HFFc6 (cell line): ENCODE measurements around the gene SETD1A. TPM values are rescaled to one million over a fixed set of nuclear protein-coding genes. Genes with fewer than 3 reads are reported as not detected.

ENCODE experiments used
- DNase-seq: peaks from one replicate; pipeline ENCODE4 v3.0.0-alpha.2; 2018
- H3K27ac Mint-ChIP-seq: 2 replicates; pipeline ENCODE4 v1.8.0; 2020; ENCODE audit warnings: mild to moderate bottlenecking, mixed read lengths
- H3K27me3 Mint-ChIP-seq: 2 replicates; pipeline ENCODE4 v1.8.0; 2021; ENCODE audit warnings: mild to moderate bottlenecking, moderate library complexity, mixed read lengths; ENCODE audit not compliant: insufficient read depth
- H3K36me3 Mint-ChIP-seq: 2 replicates; pipeline ENCODE4 v1.8.0; 2021; ENCODE audit warnings: low read depth, mixed read lengths
- H3K4me1 Mint-ChIP-seq: 2 replicates; pipeline ENCODE4 v1.8.0; 2020; ENCODE audit warnings: low read depth, mixed read lengths
- H3K4me3 Mint-ChIP-seq: 2 replicates; pipeline ENCODE4 v1.8.0; 2020; ENCODE audit warnings: mild to moderate bottlenecking, moderate library complexity, mixed read lengths
- H3K9me3 Mint-ChIP-seq: 2 replicates; pipeline ENCODE4 v1.8.0; 2020; ENCODE audit warnings: mild to moderate bottlenecking, mixed read lengths
- CTCF ChIP-seq: fragments of 200-600 bp; sonication (generic); IDR thresholded peaks from 2 replicates; pipeline ENCODE4 v1.5.0; 2021; ENCODE audit warnings: antibody characterized with exemption, mild to moderate bottlenecking
- total RNA-seq, 6 experiments: library from RNA; stranded (reverse); fragmentation: NEBNext Ultra II Directional; extraction: Animal tissue kit (Norgen Biotek cat#: 25700); gene quantifications; 2 replicates in 1 of 6; 3 replicates in 5 of 6; pipeline ENCODE4 v1.2.3, GENCODE V29; 2021

SETD1A gene
- total RNA-seq, 6 experiments from 2014 or later = 13.4 to 15.8 (median 14.4) TPM

- Mint-ChIP-seq H3K36me3 (peaks cover 6% of the 10 kb centered on the region; the same call in 1 of the 2 replicates), H3K27ac (no peak overlapping the region), H3K9me3 (no peaks in the 10 kb centered on the region), H3K4me1 (peaks cover 44% of the 10 kb centered on the region), H3K27me3 (no peaks in the 10 kb centered on the region; the same call in none of the 2 replicates), H3K4me3 (no peak overlapping the region)
- no peak for TF ChIP-seq CTCF
- DNase-seq = no peak
Observed at GRCh38 chr16:31001507-31002249, 44.1 kb downstream of the SETD1A start.

GRCh38 chr16:31002250-31002700 is 44.7 kb downstream of the SETD1A start:
- H3K27me3 Mint-ChIP-seq = no peaks in the 10 kb centered on the region; the same call in none of the 2 replicates
- H3K9me3 Mint-ChIP-seq = no peaks in the 10 kb centered on the region
- no peak overlapping the region for H3K4me3 Mint-ChIP-seq
- no peak for TF ChIP-seq CTCF
- DNase-seq = no peak
- no peak overlapping the region for H3K27ac Mint-ChIP-seq
- H3K36me3 Mint-ChIP-seq = peaks cover 6% of the 10 kb centered on the region; the same call in 1 of the 2 replicates
- H3K4me1 Mint-ChIP-seq = peaks cover 41% of the 10 kb centered on the region

GRCh38 chr16:31002862-31003341 is 45.3 kb downstream of the SETD1A start:
- Mint-ChIP-seq H3K4me1 (peaks cover 41% of the 10 kb centered on the region), H3K9me3 (no peaks in the 10 kb centered on the region), H3K4me3 (no peak overlapping the region), H3K27me3 (no peaks in the 10 kb centered on the region; the same call in none of the 2 replicates), H3K27ac (no peak overlapping the region), H3K36me3 (peaks cover 6% of the 10 kb centered on the region; the same call in 1 of the 2 replicates)
- no peak for TF ChIP-seq CTCF
- DNase-seq = no peak

GRCh38 chr16:31003744-31004143 is 46.2 kb downstream of the SETD1A start:
- Mint-ChIP-seq H3K9me3 (no peaks in the 10 kb centered on the region), H3K4me3 (no peak overlapping the region), H3K27me3 (no peaks in the 10 kb centered on the region; the same call in none of the 2 replicates), H3K27ac (no peak overlapping the region), H3K4me1 (peaks cover 41% of the 10 kb centered on the region), H3K36me3 (peaks cover 6% of the 10 kb centered on the region; the same call in 1 of the 2 replicates)
- no peak for TF ChIP-seq CTCF
- DNase-seq = no peak

GRCh38 chr16:31004658-31005057 is 47.1 kb downstream of the SETD1A start:
- H3K36me3 Mint-ChIP-seq = peaks cover 6% of the 10 kb centered on the region; the same call in 1 of the 2 replicates
- peaks cover 41% of the 10 kb centered on the region for H3K4me1 Mint-ChIP-seq
- H3K27ac Mint-ChIP-seq = no peak overlapping the region
- no peak for DNase-seq
- H3K4me3 Mint-ChIP-seq = no peak overlapping the region
- TF ChIP-seq CTCF = no peak
- H3K27me3 Mint-ChIP-seq = no peaks in the 10 kb centered on the region; the same call in none of the 2 replicates
- H3K9me3 Mint-ChIP-seq = no peaks in the 10 kb centered on the region
